Small intestine (tissue), 7 donors: ENCODE data around the gene ATP8A2. TPM values are rescaled to one million over a fixed set of nuclear protein-coding genes. Genes with fewer than 3 reads are reported as not detected.

Experiments used
- DNase-seq, 2 donors: peaks; one replicate each; pipeline versions ENCODE4 v3.0.0 to v3.0.0-alpha.2; 2013
- FAIRE-seq: peaks from 2 replicates; lab custom pipeline; 2012; peaks lifted over from hg19 to GRCh38; lab: Jason Lieb, UNC
- H3K27ac ChIP-seq, 3 donors: one replicate each; pipeline ENCODE4 v1.5.1; 2013; ENCODE audit warnings: low read length in 2 of 3, mild to moderate bottlenecking in 2 of 3, control low read depth in 1 of 3, inconsistent platforms in 1 of 3, low read depth in 1 of 3, moderate library complexity in 1 of 3
- H3K27me3 ChIP-seq, 3 donors: one replicate each; pipeline ENCODE4 v1.6.1; 2013; ENCODE audit warnings: low read length in 3 of 3, inconsistent platforms in 1 of 3; ENCODE audit not compliant: control insufficient read depth in 3 of 3, insufficient read depth in 3 of 3
- H3K36me3 ChIP-seq, 3 donors: one replicate each; pipeline ENCODE4 v1.6.1; 2013; ENCODE audit warnings: low read length in 3 of 3, inconsistent platforms in 1 of 3, low read depth in 1 of 3, mild to moderate bottlenecking in 1 of 3, moderate library complexity in 1 of 3; ENCODE audit not compliant: control insufficient read depth in 3 of 3, insufficient read depth in 2 of 3
- H3K4me1 ChIP-seq, 3 donors: one replicate each; pipeline ENCODE4 v1.6.1; 2013; ENCODE audit warnings: low read length in 2 of 3, inconsistent platforms in 1 of 3, low read depth in 1 of 3, mild to moderate bottlenecking in 1 of 3, moderate library complexity in 1 of 3; ENCODE audit not compliant: control insufficient read depth in 3 of 3, insufficient read depth in 2 of 3
- H3K4me3 ChIP-seq, 3 donors: one replicate each; pipeline ENCODE4 v1.5.1; 2013; ENCODE audit warnings: low read length in 3 of 3, control low read depth in 1 of 3, inconsistent platforms in 1 of 3, low read depth in 1 of 3, mild to moderate bottlenecking in 1 of 3, moderate library complexity in 1 of 3
- H3K9me3 ChIP-seq, 2 donors: one replicate each; pipeline ENCODE4 v1.6.1; 2013; ENCODE audit warnings: low read depth in 1 of 2, low read length in 1 of 2; ENCODE audit not compliant: control insufficient read depth in 2 of 2, insufficient read depth in 1 of 2
- WGBS, 3 donors: extraction: QIAGEN DNeasy Blood & Tissue Kit; methylation state at CpG; one replicate each; pipeline ENCODE4 v1.1.7; 2013; 5-methylcytosine and 5-hydroxymethylcytosine counted together
- polyA plus RNA-seq, 4 donors: library from polyadenylated mRNA; stranded (reverse) in 3 of 4; unstranded in 1 of 4; fragments of 200-250 nt in 3 of 4; fragments of 120-200 nt in 1 of 4; gene quantifications; one replicate each; pipeline versions ENCODE4 v1.2.1 to v1.2.3, GENCODE V29; 2013
- donor health status: healthy with polysubstance abuse.
- donor health status: control.
- donor health status: control.
- donor health status: Bipolar disorder and iron deficiency.
- donor health status: healthy.

ATP8A2 gene
- polyA plus RNA-seq, 4 donors = 0.72 to 0.79 TPM; not detected in 2

- Histone ChIP-seq H3K36me3 (no peaks in the 10 kb centered on the region), H3K4me3 (no peak overlapping the region), H3K4me1 (no peaks in the 10 kb centered on the region), H3K27ac (no peak overlapping the region), H3K27me3 (peaks cover 0 to under 1% (median 0%) of the 10 kb centered on the region in 3 donors), H3K9me3 (no peaks in the 10 kb centered on the region)
- DNase-seq = no peak
- FAIRE-seq = no peak
- WGBS, 3 donors = 57 to 75% (median 60%) methylated on average over 2 of the region's 2 CpGs
Observed at GRCh38 chr13:25581351-25581750, 209.6 kb downstream of the ATP8A2 start.

GRCh38 chr13:25584087-25584486 is 212.3 kb downstream of the ATP8A2 start:
- Histone ChIP-seq H3K4me1 (no peaks in the 10 kb centered on the region), H3K27ac (no peak overlapping the region), H3K27me3 (peaks cover 0 to 5% (median 0%) of the 10 kb centered on the region in 3 donors), H3K4me3 (no peak overlapping the region), H3K9me3 (no peaks in the 10 kb centered on the region), H3K36me3 (no peaks in the 10 kb centered on the region)
- WGBS, 3 donors = 38 to 64% (median 47%) methylated on average over 6 of the region's 6 CpGs
- DNase-seq = no peak
- no peak for FAIRE-seq

- Histone ChIP-seq H3K36me3 (no peaks in the 10 kb centered on the region), H3K4me1 (no peaks in the 10 kb centered on the region), H3K27ac (no peak overlapping the region), H3K9me3 (no peaks in the 10 kb centered on the region), H3K4me3 (no peak overlapping the region), H3K27me3 (peaks cover 0 to 5% (median 0%) of the 10 kb centered on the region in 3 donors)
- FAIRE-seq = no peak
- 49 to 62% (median 50%) methylated on average over 5 of the region's 5 CpGs for WGBS, 3 donors
- no peak for DNase-seq
Observed at GRCh38 chr13:25585000-25585399, 213.2 kb downstream of the ATP8A2 start.

GRCh38 chr13:25587326-25587980 is 215.7 kb downstream of the ATP8A2 start:
- DNase-seq (no peak), FAIRE-seq (no peak)
- WGBS, 3 donors = 70 to 85% (median 80%) methylated on average over 1 of the region's 1 CpG
- H3K27ac ChIP-seq = no peak overlapping the region
- H3K4me1 ChIP-seq = no peaks in the 10 kb centered on the region
- no peaks in the 10 kb centered on the region for H3K36me3 ChIP-seq
- no peaks in the 10 kb centered on the region for H3K9me3 ChIP-seq
- H3K4me3 ChIP-seq = no peak overlapping the region
- H3K27me3 ChIP-seq = peaks cover 0 to 8% (median 0%) of the 10 kb centered on the region in 3 donors

- H3K36me3 ChIP-seq = no peaks in the 10 kb centered on the region
- H3K4me1 ChIP-seq = no peaks in the 10 kb centered on the region
- DNase-seq = no peak
- H3K27me3 ChIP-seq = peaks cover 0 to 8% (median 0%) of the 10 kb centered on the region in 3 donors
- H3K4me3 ChIP-seq = no peak overlapping the region
- no peaks in the 10 kb centered on the region for H3K9me3 ChIP-seq
- WGBS, 3 donors = 75 to 86% (median 79%) methylated on average over 12 of the region's 12 CpGs
- no peak for FAIRE-seq
- H3K27ac ChIP-seq = no peak overlapping the region
Observed at GRCh38 chr13:25588336-25589060, 216.7 kb downstream of the ATP8A2 start.

- no peaks in the 10 kb centered on the region for H3K9me3 ChIP-seq
- H3K4me3 ChIP-seq = no peak overlapping the region
- H3K36me3 ChIP-seq = no peaks in the 10 kb centered on the region
- DNase-seq (no peak), FAIRE-seq (no peak)
- no peaks in the 10 kb centered on the region for H3K27me3 ChIP-seq
- no peak overlapping the region for H3K27ac ChIP-seq
- no peaks in the 10 kb centered on the region for H3K4me1 ChIP-seq
- 47 to 72% (median 49%) methylated on average over 2 of the region's 2 CpGs for WGBS, 3 donors
Observed at GRCh38 chr13:25598421-25598820, 226.6 kb downstream of the ATP8A2 start.

- WGBS, 3 donors = 43 to 49% (median 45%) methylated on average over 2 of the region's 2 CpGs
- H3K9me3 ChIP-seq = no peaks in the 10 kb centered on the region
Observed at GRCh38 chr13:25602176-25602575, 230.4 kb downstream of the ATP8A2 start.

GRCh38 chr13:25604106-25604505 is 232.3 kb downstream of the ATP8A2 start:
- no peak for DNase-seq
- Histone ChIP-seq H3K27me3 (no peaks in the 10 kb centered on the region), H3K36me3 (no peaks in the 10 kb centered on the region), H3K9me3 (no peaks in the 10 kb centered on the region), H3K27ac (no peak overlapping the region), H3K4me3 (no peak overlapping the region), H3K4me1 (no peaks in the 10 kb centered on the region)
- 53 to 69% (median 59%) methylated on average over 1 of the region's 1 CpG for WGBS, 3 donors
- FAIRE-seq = no peak

More at GRCh38 chr13:25602176-25602575, 230.4 kb downstream of the ATP8A2 start:
- DNase-seq = no peak
- no peak for FAIRE-seq
- H3K4me1 ChIP-seq = no peaks in the 10 kb centered on the region
- H3K27me3 ChIP-seq = no peaks in the 10 kb centered on the region
- H3K27ac ChIP-seq = no peak overlapping the region
- no peaks in the 10 kb centered on the region for H3K36me3 ChIP-seq
- no peak overlapping the region for H3K4me3 ChIP-seq
